HG03108 (cell line): ENCODE data around the gene NACC2.
"Not testable (repeated sequence)": the region's sequence is repeated elsewhere in the genome, so short reads cannot be mapped to it uniquely, and the experiment has no call there.

Experiments
- ATAC-seq: cut with Tn5 transposase; IDR thresholded peaks from one replicate; pipeline ENCODE4 v1.9.1; 2021; ENCODE audit warnings: moderate library complexity; ENCODE audit not compliant: unreplicated experiment

NACC2 gene

DNA sequence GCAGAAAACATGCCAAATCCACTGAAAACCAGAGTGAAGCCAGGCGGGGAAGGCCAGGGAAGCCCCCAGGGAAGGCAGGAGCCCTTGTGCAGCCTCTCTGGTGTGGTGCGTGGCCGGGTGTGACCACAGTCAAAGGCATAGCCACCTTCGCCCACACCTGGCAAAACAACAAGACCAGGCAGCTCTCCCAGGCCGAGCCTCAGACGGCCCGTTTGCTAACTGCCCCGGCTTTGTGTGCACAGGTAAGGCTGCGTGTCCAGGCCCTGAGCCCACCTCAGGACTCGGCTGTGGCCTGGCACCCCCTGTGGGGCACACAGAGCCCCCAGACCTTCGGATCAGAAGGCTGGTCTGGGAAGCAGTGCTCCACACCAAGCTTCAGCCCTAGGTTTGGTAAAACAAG, 17.5 kb upstream of the NACC2 start:
- no peak for ATAC-seq

DNA sequence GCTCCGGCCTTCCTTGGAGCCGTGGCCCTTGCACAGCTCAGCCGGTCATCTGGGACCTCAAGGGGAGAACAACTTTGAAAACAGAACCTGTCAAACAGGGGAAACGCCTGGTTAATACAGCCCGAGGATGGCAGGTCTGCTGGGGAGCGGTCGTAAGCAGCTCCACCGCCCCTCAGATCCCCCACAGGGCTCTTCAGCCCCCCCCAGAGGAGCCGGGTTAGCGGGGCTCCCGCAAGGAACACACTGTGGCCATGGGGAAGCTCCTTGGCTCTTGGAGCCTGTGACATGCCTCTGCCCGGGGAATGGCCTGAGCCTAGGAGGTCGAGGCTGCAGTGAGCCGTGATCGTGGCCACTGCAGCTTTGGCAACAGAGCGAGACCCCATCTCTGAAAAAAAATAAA, 16.8 kb upstream of the NACC2 start:
- no peak for ATAC-seq

DNA sequence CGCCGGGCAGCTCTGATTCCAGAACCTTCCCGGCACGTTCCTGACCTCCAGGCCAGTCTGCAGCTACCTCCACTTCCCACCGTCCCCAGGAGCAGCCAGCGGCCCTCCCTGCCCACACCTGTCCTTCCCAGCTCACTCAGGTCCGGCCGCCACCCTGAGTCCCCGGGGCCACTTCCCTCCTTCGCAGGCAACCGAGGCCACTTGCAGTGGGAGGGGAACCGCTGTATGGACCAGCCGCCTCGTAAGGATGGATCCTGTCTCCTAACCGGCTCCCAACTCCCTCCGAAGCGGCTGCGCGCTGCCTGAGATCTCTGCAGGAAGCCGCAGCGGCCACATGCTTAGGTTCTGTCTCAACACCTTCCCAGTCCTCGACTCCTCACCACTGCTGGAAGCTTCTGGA, 16.1 kb upstream of the NACC2 start:
- ATAC-seq = no peak

DNA sequence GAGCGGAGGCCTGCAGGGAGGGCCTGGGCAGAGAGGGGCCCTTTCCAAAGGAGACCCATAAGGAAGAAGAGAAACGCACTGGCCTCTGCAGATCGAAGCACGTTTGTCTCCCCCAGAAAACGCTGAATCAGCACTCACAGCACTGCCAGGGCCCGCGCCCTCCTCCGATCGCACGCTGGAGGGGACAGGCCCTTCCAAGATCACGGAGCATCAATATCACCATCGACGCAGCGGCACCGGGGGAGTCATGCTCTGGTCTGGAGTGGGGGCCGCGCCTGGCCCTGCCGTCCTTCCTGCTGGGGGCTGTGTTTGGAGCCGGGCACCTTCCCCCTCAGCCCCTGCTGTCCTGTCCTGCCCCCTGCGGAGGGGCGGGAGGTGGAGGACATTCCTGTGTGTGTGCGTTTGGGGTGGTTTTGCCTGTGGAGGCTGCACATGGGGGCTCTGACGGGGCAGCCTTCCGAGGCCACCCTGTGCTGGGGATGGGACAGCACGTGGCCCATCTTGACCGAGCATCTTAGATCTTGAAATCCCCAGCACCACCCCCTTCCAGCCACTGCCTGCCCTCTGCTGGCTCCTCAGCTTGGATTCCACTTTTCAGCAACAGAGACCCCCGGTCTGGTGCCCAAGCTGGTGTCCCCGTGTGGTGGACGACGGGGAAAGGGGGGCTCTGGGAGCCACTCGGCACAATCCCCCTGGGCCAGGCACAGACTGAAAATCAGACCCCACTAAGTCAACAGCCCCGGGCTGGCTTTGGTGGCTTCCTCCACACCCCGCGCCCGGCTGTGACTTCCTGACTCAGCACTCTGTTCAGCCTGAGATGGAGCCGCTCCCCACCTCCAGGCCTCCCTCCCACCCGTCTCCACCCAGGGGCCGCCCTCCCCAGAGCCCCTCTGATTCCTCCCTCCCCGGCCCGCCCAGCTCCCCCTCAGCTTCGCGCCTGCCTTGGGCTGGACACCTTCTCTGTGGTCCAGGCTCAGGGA, 15.3 kb upstream of the NACC2 start:
- no peak for ATAC-seq

DNA sequence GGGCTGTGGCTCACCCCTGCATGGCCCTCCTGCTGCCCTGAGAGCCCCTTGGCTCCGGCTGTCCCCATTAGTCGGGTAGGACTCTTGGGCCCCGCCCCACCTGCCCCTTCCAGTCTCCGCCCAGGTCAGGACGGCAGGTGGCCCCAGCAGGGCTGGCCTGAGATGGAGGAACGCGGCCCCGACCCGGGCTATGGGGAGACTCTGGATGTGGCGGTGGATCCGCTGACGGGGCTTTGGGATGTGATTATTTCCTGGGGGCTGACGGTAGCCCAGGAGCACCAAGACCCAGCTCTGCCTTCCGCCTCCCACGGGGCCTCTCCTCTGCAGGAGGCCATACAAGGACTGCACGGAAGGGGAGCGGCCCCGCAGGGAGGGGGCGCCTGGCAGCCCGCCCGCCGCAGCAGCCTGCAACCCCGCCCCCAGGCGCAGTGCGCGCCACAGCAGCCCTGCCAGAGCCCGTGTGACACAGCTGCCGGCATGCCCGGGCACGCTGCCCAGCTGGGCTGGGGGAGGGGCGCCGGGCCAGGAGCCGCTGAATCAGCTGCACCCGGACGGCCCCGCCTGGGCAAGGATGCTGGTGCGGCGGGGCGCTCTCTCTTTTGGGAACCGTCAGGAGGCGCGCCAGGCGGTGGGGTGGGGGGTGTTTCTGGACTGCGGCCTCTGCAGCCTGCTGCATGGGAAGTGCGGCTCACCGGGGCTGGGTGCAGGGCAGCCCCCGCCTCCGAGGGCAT, 14.4 kb upstream of the NACC2 start:
- peak; percentile 75 for ATAC-seq

DNA sequence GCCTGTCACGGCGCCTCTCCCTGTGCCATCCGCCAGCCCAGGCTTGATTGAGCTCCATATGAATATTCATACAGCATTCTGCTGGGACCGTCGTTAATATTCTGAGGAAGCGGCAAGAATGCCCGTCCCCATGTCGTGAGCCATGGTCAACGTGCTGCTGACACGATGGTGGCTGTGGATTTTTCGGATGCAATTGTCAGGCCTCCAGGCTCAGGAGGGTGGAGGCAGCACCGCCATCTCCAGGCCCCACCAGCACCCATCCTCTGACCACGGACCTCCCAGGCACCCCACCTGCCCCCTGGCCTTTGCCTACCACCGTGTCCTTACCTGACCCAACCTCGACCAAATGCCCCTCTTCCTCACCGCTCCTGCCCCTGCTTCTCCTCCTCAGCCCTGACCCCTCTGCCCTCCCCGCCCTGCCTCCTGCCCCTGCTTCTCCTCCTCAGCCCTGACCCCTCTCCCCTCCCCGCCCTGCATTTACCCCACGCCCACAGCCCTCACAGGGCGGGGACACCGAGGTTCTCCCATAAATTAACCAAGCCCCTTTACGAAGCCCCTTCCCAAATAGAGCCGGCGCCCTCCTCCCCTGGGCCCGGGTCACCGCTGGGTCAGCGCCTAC, 13.7 kb upstream of the NACC2 start:
- ATAC-seq = no peak

DNA sequence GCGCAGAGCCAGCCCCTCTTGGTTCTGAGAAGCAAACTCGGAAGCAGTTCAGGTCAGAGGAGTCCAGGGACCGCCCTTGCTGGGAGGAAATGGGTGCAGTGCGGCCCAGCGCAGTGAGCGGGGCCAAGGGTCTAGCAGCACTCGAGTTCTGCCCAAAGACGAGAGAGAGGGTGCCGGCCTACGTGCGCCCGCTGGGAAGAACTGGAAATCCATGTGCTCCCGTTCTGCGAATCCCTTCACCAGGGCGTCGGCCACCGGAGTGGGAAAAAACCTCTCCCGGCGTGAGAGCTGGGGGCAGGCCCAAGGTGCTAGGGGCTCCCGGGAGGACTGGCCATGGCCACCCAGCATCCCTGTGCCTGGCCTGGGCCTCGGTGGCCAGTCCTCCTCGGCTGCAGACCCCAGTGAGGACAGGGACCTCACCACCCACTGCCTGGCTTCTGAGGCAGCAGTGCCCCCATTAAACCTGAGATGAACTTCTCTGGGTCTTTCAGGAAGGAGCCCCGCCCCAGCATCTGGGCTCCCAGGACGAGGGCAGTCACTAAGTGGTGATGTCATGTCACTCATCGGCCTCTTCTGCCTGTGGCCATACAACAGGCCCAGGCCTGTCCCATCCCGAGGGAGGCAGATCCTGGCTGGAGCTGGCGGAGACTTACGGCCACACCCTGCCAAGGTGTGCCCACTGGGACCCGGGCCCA, 13.0 kb upstream of the NACC2 start:
- no peak for ATAC-seq

DNA sequence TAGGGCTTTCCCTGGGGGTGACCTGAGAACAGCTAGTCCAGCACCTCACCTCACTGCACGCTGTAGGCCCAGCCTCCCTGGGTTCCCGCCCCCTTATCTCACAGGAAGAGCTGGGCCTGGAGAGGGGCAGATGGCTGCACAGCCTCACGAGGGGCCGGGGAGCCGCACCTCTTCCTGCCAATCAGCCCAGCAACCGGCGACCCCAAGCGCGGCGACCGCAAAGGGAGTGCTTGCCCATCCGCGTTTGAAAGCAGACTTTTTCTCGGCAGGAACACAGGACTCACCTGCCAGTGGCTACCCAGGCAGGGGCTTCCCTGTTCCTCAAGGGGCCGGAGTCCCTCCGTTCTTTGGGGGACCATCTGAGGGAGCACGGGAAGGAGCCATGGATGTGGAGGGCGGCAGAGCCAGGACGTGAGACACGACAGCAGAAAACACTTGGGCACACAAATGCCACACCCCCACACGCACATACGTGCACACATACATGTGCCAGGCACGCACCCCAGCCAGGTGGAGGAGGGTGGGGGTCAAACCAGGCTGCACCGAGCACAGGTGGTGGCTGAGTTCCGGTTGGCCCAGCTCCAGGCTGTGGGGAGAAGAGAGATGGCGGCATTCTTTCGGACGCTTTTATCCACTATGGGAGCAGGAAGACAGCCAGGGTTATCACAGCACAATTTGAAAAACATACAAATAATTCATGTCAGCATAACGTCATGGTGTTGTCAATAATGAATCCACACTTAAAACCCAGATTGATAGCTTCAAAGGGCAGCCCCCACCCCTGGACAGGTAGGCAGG, 12.3 kb upstream of the NACC2 start:
- ATAC-seq = no peak

DNA sequence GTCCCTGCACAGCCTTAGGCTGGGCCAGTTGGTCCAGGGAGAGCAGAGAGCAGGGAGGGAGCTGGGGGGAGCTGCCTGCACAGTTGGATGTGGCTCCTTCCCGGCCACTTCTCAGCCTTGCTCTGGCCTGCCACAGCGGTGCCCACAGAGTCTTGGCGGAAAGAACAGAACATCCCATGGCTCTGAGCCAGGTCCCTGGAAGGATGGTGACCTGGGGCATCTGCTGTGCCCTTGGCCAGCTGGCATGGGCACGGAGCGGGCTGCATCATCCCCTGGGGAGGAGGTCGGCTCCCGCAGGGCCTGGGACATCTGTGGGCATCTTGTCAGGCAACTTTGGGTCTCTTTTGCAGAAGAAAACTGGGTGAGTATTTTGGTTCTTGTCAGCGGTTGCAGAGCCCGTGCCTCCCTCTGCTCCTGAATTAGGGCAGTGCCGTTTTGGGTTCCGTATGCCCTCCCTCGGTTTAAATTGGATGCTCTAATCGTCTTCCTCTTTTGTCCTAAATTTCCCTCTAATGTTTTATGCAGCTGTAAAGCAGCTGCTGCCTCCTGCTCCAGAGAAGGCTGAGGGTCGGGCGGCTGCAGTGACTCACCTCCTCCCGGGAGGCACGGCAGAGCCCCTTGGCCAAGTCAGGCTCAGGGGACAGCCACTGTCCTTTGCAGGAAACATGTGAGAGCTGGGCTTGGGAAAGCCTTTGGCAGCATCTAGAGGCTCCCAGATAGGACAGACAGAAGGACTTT, 10.5 kb upstream of the NACC2 start:
- no peak for ATAC-seq

DNA sequence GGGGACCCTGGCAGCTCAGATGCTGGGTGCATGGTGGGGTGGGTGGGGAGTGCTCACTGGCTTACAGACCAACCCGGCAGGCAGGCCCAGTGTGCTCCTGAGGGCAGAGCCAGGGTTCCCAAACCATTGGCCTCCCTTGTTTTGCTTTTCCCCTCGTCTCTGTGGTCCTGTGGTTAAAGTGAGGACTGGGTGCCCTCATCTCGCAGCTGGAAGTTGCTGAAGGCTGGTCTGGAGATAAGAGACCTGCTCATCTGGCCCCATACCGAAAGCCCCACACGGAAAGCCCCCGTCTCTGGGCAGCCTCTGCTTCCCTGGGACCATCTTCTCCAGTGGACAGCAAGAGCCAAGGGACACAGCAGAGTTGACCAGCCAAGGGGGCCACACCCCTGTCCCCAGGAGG, 9.8 kb upstream of the NACC2 start:
- ATAC-seq = no peak

DNA sequence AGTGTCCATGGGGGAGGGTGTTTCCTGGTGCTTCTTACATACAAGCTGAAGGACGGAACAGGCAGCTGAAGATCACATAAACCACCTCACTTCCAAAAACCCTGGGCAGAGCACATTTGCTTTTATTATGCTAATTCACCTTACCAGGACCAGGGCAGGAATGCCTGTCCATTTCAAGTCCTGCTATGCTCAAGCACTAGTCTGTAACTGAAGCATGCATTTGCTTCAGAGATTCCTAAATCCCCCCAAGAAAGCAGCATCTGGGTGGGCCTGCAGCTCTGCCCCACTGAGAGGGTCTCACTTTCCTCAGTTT, 9.4 kb upstream of the NACC2 start:
- no peak for ATAC-seq

DNA sequence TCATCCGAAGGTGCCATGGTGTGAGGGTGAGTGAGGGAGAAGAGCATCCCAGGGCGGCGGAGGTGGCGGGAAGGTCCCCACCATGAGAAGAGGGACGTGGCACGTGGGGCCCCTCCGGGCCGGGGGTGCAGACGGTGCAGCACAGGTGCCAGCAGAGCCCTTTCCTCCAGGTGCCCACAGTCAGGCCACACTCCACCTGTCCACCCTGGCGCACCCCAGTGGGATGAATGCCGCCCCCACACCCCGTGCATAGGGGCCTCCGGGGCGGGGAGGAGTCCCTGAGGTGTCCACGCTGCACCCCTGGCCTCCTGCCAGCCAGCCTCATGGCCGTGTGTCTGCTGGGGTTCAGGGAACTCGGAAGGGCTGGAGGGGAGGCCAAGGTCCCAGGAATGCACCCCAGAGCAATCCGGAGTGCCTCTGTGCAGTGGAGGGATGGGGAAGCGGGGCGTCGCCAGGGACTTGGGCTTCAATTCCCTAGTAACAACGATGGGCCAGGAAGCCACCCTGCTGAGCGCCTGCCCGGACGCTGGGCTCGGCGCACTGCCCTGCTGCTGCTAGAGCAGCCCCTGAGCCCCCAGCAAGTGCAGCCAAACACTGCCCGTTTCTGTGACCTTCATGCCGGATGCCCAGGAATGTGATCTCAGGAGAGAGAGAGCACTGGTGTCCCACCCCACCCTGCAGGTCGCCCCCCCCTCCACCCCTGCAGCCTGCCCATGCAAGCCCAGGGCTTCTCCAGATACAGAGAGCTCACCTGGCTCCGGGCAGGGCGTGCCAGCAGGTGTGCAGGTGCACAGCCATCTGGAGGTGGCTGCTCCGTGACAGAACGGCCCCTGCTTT, 8.8 kb upstream of the NACC2 start:
- no peak for ATAC-seq

DNA sequence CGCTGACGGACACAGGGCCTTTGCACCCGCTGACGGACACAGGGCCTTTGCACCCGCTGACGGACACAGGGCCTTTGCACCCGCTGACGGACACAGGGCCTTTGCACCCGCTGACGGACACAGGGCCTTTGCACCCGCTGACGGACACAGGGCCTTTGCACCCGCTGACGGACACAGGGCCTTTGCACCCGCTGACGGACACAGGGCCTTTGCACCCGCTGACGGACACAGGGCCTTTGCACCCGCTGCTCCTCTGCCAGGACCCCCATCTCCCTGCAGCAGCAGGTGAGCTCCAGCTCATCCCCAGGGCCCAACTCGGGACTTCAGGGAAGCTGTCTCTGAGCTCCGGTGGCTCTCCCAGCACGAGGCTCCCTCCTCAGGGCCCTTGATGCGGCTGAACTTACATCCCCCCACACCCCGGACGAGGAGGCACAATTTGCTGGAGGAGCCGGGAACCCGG, 6.6 kb upstream of the NACC2 start:
- not testable (repeated sequence) for ATAC-seq

DNA sequence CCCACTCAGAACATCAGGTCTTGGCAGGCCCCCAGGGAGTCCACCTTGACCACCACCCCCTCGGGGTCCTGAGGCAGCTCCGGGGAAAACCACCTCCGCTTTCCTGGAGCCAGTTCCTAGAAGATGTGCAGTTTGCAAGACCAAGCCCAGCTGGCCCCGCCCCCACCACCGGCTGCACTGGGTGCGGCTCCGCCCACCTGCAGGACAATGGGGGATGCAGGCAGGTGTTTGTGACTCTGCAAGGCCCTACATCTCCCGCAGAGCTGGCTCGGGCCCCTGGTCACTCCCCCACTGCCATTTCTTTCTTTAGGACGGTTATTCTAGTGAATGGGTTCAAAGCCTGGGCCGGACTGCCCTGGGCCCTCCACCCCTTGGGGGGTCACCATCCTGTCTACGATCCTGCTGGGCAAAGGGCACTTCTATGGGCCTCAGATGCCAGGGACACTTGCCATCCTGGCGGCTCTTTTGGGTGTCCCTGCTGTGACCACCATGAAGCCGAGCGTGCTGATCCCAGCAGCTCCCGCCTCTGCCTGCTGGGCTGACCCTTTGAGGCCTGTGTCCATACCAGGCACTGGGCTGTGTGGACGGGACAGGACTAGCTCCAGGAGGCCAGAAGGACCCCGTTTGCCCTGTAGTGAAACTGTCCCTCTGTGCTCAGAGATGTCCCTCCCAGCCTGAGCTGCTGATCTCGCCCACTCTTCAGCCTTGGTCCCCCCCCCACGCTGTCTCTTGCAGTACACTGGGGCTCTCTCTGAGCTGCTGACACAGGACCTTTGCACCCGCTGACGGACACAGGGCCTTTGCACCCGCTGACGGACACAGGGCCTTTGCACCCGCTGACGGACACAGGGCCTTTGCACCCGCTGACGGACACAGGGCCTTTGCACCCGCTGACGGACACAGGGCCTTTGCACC, 5.9 kb upstream of the NACC2 start:
- no peak for ATAC-seq

DNA sequence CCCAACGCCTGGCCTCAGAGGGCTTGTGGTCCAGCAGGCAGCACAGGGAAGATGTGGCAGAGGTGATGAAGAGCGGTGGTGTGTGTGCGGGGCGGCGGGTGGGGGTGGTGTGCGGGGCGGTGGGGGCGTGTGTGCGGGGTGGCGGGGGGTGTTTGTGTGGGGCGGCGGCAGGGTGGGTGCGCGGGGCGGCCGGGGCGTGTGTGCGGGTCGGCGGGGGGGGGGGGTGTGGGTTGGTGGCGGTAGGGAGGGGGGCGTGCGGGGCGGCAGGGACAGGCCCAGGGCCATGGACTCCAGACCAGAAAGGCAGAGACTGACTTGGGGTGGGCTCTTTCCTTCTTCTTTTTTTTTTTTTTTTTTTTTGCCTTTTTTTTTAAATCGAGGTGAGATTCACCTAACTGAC, 4.5 kb upstream of the NACC2 start:
- ATAC-seq = no peak

DNA sequence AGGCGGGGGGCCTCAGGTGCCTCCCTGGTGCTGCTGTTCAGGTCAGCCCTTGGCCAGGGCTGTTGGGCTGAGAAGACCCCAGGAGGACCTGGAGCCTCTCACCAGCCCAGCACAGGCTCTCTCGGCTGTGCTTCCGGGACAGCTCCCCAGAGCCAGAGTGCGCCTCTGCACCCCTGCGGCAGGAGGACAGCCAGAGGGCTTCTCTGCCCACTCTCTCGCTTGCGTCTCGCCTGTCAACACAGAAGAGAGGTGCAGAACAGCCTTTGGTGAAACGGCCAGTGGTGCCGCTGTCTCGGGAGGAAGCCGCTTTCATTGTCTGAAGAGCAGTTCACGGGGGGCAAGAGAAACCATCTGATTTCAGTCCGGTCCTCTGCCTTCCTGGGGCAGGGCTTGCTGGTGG, 3.8 kb upstream of the NACC2 start:
- ATAC-seq = no peak

DNA sequence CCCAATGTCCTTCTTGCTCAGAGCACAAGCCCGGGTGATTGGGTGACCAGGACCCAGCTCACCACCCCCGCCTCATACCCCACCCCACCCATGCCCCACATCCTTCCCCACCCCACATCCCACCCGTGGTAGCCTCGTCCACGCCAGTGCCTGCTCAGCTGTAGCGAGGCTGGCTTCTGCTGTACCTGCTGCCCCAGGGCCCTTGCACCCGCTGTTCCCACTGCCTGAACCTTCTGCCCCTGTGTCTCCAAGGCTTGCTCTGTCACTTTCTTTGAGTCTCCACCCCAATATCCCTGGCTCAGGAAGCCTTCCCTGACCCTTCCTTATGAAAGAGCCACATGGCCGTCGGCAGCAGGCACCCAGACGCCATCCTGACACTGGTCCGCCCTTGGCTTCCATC, 3.1 kb upstream of the NACC2 start:
- ATAC-seq = no peak

DNA sequence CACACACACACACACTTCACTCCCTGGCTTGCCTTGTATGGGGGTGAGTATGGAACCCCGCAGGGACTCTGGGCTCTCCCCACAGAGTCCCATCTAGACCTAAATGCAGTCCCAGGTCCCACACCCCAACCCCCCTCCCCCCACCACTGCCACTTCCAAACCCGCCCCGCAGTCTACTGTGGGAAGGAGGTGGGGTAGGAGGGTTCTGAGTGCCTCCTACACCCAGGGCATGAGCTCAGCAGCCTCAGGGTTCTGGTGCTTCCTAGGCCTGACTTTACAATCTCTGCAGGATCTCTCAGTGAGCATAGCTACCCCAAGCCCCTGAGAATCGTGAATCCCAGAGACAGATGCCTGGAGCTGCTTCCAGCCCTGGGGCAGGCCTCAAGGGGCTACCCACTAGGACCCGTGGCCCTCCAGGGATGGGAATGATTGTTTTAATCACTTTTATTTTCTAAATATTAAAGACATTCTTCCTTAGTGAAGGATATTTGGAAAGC, 1.5 kb upstream of the NACC2 start:
- ATAC-seq = no peak
